Measurements from ENCODE around the gene MACROD1.

Gene MACROD1

DNA sequence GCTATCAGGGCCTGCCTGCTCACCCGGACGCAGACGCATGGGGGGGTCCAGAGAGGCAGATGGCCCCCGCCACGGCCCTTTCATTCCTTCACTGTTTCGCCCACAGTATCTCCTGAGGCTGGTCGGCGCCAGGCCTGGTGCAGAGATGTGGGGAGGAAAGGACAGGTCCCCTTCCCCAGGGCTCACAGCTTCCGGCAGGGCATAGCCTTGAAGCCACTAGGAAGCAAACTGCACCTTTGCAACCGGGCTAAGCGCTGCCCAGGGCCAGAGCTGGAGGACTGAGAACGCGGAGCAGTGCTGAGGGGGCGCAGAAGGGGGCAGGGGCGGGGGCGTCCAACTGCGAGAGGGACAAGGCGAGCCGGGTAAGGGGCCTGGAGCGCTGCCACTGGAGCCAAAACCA is 150.4 kb downstream of the MACROD1 start:
- H3K9ac ChIP-seq (ENCODE audit: low read depth, low read length): no peak overlapping the region
- no peak overlapping the region for H3K4me3 ChIP-seq (ENCODE audit: low read length)
- no peak overlapping the region for H3K4me2 ChIP-seq (ENCODE audit: low read length)
- no peaks in the 10 kb centered on the region for H3K9me3 ChIP-seq (replicated peaks; ENCODE audit: low read length)
- H3K27me3 ChIP-seq (ENCODE audit: control insufficient read depth, insufficient read depth, low read length): peaks cover 7% of the 10 kb centered on the region
- no peaks in the 10 kb centered on the region for H3K36me3 ChIP-seq (ENCODE audit: insufficient read depth, low read length)
- H3K4me1 ChIP-seq (ENCODE audit: control insufficient read depth, insufficient read depth, low read length): no peaks in the 10 kb centered on the region

DNA sequence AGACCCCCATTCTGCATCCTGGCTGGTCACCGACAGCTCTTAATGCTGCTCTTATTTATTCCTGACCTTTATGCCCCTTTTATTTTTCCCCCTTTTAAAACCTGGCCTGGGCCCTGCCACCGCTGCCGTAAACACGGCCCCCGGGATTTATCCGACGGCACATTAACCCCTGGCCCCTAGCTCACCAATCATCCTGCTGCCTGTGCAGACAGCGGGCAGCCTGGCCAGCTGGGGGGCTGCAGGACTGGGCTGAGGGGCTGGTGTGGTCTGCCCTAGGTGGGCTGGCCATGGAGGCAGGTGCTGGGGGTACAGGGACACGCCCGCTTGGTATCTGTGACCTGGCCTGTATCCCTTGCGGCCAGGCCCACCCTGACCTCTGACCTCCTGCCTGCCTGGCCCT is 151.6 kb downstream of the MACROD1 start:
- Histone ChIP-seq H3K9me3 (replicated peaks; ENCODE audit: low read length) (no peaks in the 10 kb centered on the region), H3K27me3 (ENCODE audit: control insufficient read depth, insufficient read depth, low read length) (no peaks in the 10 kb centered on the region), H3K4me2 (ENCODE audit: low read length) (no peak overlapping the region), H3K4me3 (ENCODE audit: low read length) (no peak overlapping the region), H3K4me1 (ENCODE audit: control insufficient read depth, insufficient read depth, low read length) (no peaks in the 10 kb centered on the region), H3K36me3 (ENCODE audit: insufficient read depth, low read length) (no peaks in the 10 kb centered on the region), H3K9ac (ENCODE audit: low read depth, low read length) (no peak overlapping the region)

DNA sequence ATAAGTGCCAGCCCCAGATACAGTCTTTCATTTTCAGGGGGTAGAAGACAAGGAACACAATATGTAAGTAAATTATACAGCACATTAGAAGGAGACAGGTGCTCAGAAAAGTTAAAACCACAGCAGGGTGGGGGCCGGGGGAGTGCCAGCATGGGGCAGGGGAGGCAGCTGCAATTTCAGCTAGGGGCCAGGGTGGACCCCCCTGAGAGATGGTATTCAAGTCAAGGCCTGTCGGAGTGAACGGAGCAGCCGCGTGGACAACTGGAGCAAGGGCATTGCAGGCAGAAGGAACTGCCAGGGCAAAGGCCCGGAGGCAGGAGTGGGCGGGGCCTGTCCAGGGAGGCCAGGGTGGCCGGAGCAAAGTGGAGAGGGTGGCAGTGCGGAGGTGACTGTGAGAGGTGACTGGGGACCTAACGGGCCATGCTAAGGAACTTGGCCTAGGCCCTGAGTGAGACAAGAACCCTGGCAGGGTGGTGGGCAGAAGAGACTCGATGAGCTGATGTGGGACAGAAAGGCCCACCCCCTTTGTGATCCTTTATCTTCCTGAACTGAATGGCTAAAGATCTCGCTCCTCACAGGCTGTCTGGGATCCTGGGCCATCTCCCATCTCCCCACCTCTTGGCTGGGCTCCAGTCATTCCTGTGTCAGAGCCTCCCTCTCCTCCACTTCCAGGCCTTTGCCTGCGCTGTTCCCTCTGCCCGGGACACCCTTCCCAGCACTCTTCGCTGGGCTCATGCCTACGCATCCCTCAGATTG is 152.6 kb downstream of the MACROD1 start:
- H3K4me1 ChIP-seq (ENCODE audit: control insufficient read depth, insufficient read depth, low read length): no peaks in the 10 kb centered on the region
- no peaks in the 10 kb centered on the region for H3K27me3 ChIP-seq (ENCODE audit: control insufficient read depth, insufficient read depth, low read length)
- H3K4me3 ChIP-seq (ENCODE audit: low read length): no peak overlapping the region
- H3K4me2 ChIP-seq (ENCODE audit: low read length): no peak overlapping the region
- H3K36me3 ChIP-seq (ENCODE audit: insufficient read depth, low read length): no peaks in the 10 kb centered on the region
- no peaks in the 10 kb centered on the region for H3K9me3 ChIP-seq (replicated peaks; ENCODE audit: low read length)
- no peak overlapping the region for H3K9ac ChIP-seq (ENCODE audit: low read depth, low read length)

DNA sequence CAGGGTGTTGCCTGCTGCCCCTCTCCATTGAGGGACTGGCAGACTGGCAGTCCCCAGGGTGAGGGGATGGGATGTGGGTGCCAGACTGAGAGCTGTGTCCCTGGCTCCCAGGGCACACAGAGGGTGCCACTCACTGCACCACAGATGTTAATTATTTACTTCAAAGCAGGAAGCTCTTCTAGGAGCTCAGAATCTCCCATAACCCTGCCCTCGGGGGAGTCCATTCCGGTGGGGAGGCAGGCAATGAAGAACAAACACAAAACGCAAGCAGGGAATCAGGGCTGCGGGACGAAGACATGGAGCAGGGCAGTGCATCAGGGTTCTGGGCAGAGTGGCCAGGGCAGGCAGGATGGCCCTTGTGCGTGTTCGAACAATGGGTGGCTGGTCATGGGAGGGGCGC is 154.5 kb downstream of the MACROD1 start:
- Histone ChIP-seq H3K4me2 (ENCODE audit: low read length) (no peak overlapping the region), H3K9me3 (replicated peaks; ENCODE audit: low read length) (no peaks in the 10 kb centered on the region), H3K4me3 (ENCODE audit: low read length) (no peak overlapping the region), H3K36me3 (ENCODE audit: insufficient read depth, low read length) (no peaks in the 10 kb centered on the region), H3K27me3 (ENCODE audit: control insufficient read depth, insufficient read depth, low read length) (no peaks in the 10 kb centered on the region), H3K4me1 (ENCODE audit: control insufficient read depth, insufficient read depth, low read length) (peaks cover 15% of the 10 kb centered on the region), H3K9ac (ENCODE audit: low read depth, low read length) (no peak overlapping the region)

DNA sequence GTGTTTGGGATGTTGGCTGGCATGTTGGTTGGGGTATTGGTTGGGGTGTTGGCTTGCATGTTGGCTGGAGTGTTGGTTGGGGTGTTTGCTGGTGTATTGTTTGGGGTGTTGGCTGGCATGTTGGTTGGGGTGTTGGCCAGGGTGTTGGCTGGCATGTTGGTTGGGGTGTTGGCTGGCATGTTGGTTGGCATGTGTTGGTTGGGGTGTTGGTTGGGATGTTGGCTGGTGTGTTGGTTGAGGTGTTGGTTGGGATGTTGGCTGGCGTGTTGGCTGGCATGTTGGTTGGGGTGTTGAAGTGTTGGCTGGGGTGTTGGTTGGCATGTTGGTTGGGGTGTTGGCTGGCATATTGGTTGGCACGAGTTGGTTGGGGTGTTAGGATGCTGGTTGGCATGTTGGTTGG is 155.1 kb downstream of the MACROD1 start:
- Histone ChIP-seq H3K9ac (ENCODE audit: low read depth, low read length) (no peak overlapping the region), H3K9me3 (replicated peaks; ENCODE audit: low read length) (no peaks in the 10 kb centered on the region), H3K4me3 (ENCODE audit: low read length) (no peak overlapping the region), H3K4me1 (ENCODE audit: control insufficient read depth, insufficient read depth, low read length) (peaks cover 15% of the 10 kb centered on the region), H3K27me3 (ENCODE audit: control insufficient read depth, insufficient read depth, low read length) (no peaks in the 10 kb centered on the region), H3K4me2 (ENCODE audit: low read length) (no peak overlapping the region), H3K36me3 (ENCODE audit: insufficient read depth, low read length) (no peaks in the 10 kb centered on the region)

DNA sequence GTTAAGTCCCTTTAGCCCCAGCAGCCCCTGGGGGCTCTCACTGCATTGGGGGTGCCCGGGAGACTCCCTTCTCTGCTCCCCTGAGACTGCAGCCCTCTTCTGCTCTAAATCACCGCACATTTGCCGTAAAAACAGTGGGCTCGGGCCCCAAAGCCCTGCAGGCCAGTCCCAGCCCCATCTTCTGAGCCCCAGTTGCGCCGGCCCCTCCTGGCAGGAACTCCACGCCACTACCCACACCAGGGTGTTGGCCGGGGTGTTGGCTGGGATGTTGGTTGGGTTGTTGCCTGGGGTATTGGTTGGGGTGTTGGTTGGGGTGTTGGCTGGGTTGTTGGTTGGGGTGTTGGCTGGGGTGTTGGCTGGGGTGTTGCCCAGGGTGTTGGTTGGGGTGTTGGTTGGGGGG is 156.2 kb downstream of the MACROD1 start:
- Histone ChIP-seq H3K4me3 (ENCODE audit: low read length) (no peak overlapping the region), H3K4me2 (ENCODE audit: low read length) (no peak overlapping the region), H3K9ac (ENCODE audit: low read depth, low read length) (no peak overlapping the region), H3K4me1 (ENCODE audit: control insufficient read depth, insufficient read depth, low read length) (peaks cover 15% of the 10 kb centered on the region), H3K27me3 (ENCODE audit: control insufficient read depth, insufficient read depth, low read length) (no peaks in the 10 kb centered on the region), H3K36me3 (ENCODE audit: insufficient read depth, low read length) (no peaks in the 10 kb centered on the region), H3K9me3 (replicated peaks; ENCODE audit: low read length) (no peaks in the 10 kb centered on the region)

DNA sequence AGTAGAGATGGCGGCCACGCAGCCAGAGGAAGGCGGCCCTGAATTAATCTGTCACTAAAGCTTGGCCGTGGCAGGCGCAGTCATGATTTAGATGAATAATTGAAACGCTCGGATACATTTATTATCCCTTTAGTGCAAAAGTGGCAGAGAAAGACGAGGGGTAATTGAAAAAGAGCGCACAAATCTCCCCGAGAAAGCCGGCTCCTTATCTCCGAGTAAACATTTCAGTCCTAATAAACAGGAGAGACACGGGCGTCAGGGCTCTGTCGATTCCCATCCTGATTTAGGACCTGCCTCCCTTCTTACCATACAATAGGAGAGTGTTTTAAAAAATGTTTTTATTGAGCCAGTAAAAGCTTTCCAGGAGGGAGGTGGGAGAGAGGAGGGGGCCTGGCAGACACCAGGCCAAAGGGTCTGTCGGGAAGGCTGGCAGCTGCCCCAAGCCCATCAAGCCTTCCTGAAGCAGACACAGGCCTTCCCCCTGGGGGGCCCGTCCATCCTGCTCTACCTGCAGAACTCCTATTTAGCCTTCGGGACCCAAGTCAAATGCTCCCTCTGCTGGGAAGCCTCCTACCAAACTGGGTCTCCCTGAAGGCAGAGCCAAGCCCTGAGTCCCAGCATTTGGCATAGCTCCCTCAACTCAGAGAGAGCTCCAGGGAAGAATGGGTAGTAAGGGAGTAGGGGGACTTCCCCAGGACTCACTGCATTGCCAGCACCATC is 156.8 kb downstream of the MACROD1 start:
- peaks cover 15% of the 10 kb centered on the region for H3K4me1 ChIP-seq (ENCODE audit: control insufficient read depth, insufficient read depth, low read length)
- no peaks in the 10 kb centered on the region for H3K27me3 ChIP-seq (ENCODE audit: control insufficient read depth, insufficient read depth, low read length)
- H3K4me3 ChIP-seq (ENCODE audit: low read length): no peak overlapping the region
- no peak overlapping the region for H3K9ac ChIP-seq (ENCODE audit: low read depth, low read length)
- H3K36me3 ChIP-seq (ENCODE audit: insufficient read depth, low read length): no peaks in the 10 kb centered on the region
- H3K4me2 ChIP-seq (ENCODE audit: low read length): no peak overlapping the region
- H3K9me3 ChIP-seq (replicated peaks; ENCODE audit: low read length): no peaks in the 10 kb centered on the region

DNA sequence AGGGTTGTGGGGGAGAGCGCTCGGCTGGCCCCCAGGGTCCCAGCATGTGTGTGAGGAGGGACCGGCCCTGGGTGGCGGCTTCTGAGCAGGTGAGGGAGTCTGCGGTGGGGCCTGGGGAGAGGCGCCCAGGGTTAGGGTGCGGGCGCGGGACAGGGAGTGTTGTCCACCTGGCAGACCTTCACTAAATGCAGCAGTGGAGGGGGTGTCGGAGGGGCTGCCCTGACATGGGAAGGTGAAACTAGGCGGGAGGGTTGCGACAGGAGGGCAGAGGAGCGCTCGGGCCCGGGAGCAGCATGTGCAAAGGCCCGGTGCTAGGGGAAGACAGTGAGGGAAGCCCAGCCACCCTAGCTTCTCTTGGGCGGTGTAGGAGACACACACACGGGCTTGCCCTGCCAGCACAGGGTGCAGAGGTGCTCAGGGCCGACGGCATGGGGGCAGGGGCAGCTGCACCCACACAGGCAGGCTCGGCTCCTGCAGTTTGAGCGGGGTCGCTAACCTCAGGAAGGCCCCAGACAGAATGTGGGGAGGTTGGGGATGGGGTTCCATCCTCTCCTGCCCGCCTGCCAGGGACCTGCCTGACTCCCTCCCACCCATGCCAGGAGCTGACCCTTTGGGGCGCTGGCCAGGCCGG is 157.5 kb downstream of the MACROD1 start:
- H3K36me3 ChIP-seq (ENCODE audit: insufficient read depth, low read length): no peaks in the 10 kb centered on the region
- no peaks in the 10 kb centered on the region for H3K9me3 ChIP-seq (replicated peaks; ENCODE audit: low read length)
- H3K4me1 ChIP-seq (ENCODE audit: control insufficient read depth, insufficient read depth, low read length): peaks cover 15% of the 10 kb centered on the region
- H3K9ac ChIP-seq (ENCODE audit: low read depth, low read length): no peak overlapping the region
- peak overlapping the region; percentile 77 for H3K4me2 ChIP-seq (ENCODE audit: low read length)
- no peaks in the 10 kb centered on the region for H3K27me3 ChIP-seq (ENCODE audit: control insufficient read depth, insufficient read depth, low read length)
- peak overlapping the region; percentile 47 for H3K4me3 ChIP-seq (ENCODE audit: low read length)

DNA sequence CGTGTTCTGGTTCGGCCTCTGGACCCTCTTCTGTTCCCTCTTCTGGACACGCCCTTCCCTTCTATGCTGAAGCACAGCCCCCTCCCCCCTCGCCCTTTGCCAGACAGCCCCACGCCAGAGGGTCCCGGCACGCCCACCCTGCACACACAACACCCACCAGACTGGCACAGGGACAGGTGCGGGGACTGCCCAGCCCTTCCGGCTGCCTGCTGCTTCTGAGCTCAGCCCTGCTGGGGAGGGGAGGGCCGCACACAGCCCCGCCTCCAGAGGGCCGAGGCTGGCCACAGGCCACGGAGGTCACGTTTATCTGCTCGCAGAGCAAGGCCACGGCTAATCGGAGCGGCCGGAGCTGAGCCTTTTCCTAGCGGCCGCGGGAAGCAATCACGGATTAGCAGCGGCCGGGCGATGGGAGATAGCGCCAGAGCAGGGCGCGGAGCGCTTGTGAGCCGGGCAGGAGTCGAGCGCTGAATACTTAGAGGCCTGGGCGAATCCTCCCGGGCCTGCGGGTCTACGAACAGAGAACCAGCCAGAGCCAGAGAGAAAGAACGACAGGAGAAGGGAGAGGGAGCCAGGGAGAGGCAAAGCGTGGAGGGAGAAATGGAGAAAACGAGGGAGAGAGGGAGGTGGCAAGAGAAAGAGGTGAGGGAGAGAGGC is 158.2 kb downstream of the MACROD1 start:
- no peaks in the 10 kb centered on the region for H3K27me3 ChIP-seq (ENCODE audit: control insufficient read depth, insufficient read depth, low read length)
- H3K4me3 ChIP-seq (ENCODE audit: low read length): peak overlapping the region; percentile 47
- H3K4me2 ChIP-seq (ENCODE audit: low read length): peak overlapping the region; percentile 77
- H3K9ac ChIP-seq (ENCODE audit: low read depth, low read length): peak overlapping the region; percentile 4
- peaks cover 15% of the 10 kb centered on the region for H3K4me1 ChIP-seq (ENCODE audit: control insufficient read depth, insufficient read depth, low read length)
- H3K9me3 ChIP-seq (replicated peaks; ENCODE audit: low read length): no peaks in the 10 kb centered on the region
- no peaks in the 10 kb centered on the region for H3K36me3 ChIP-seq (ENCODE audit: insufficient read depth, low read length)

DNA sequence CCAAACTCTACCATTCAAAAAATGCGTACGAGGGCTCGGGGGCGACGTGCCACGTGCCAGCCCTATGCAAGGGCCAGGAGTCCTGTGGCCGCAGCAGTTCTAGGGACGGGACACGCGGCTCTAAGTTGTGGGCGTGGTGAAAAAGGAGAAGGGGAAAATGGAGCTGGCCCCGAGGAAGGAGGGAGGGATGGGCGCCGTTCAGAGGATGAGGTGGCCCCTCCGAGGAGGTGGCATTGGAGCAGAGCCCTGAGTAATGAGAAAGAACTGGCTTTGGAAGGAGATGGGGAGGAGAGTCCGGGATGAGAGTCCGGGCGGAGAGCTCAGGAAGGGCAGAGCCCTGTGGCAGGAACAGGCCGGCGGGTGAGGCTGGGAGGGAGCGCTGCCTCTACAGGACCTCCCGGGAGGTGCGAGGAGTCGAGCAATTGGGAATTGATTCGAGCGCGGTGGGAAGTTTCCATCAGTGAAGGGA is 158.7 kb downstream of the MACROD1 start:
- Histone ChIP-seq H3K27me3 (ENCODE audit: control insufficient read depth, insufficient read depth, low read length) (no peaks in the 10 kb centered on the region), H3K4me1 (ENCODE audit: control insufficient read depth, insufficient read depth, low read length) (peaks cover 15% of the 10 kb centered on the region), H3K9me3 (replicated peaks; ENCODE audit: low read length) (no peaks in the 10 kb centered on the region), H3K9ac (ENCODE audit: low read depth, low read length) (peak overlapping the region; percentile 4), H3K36me3 (ENCODE audit: insufficient read depth, low read length) (no peaks in the 10 kb centered on the region), H3K4me2 (ENCODE audit: low read length) (peak overlapping the region; percentile 77), H3K4me3 (ENCODE audit: low read length) (peak overlapping the region; percentile 47)

DNA sequence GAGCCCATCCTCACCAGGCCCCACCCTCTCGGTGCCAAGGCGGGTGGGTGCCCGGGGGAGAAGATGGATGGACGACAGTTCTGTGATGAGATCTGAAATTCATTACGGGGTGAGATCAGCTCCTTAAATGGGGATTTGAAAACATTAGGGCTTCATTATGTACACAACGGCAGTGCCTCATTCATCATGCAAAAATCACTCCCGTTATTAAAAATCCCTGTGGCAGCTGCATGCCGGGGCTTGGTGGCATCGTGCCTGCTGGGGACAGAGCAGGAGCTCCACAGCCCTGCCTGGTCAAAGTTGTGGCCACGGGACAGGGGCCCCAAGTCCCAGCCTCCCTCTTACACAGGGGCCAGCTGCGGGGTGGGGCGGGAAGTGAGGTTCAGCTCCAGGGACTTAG is 159.5 kb downstream of the MACROD1 start:
- Histone ChIP-seq H3K9me3 (replicated peaks; ENCODE audit: low read length) (no peaks in the 10 kb centered on the region), H3K4me1 (ENCODE audit: control insufficient read depth, insufficient read depth, low read length) (peaks cover 20% of the 10 kb centered on the region), H3K27me3 (ENCODE audit: control insufficient read depth, insufficient read depth, low read length) (no peaks in the 10 kb centered on the region), H3K36me3 (ENCODE audit: insufficient read depth, low read length) (peaks cover 4% of the 10 kb centered on the region), H3K9ac (ENCODE audit: low read depth, low read length) (no peak overlapping the region), H3K4me3 (ENCODE audit: low read length) (no peak overlapping the region), H3K4me2 (ENCODE audit: low read length) (no peak overlapping the region)

All from skeletal muscle satellite cell (primary cell).